HG03060 (cell line): ENCODE results near the gene SKIC3.

Experiments
- ATAC-seq: cut with Tn5 transposase; IDR thresholded peaks from one replicate; pipeline ENCODE4 v1.9.1; 2021; ENCODE audit warnings: low read depth, moderate number of reproducible peaks; ENCODE audit not compliant: unreplicated experiment

SKIC3 gene

DNA sequence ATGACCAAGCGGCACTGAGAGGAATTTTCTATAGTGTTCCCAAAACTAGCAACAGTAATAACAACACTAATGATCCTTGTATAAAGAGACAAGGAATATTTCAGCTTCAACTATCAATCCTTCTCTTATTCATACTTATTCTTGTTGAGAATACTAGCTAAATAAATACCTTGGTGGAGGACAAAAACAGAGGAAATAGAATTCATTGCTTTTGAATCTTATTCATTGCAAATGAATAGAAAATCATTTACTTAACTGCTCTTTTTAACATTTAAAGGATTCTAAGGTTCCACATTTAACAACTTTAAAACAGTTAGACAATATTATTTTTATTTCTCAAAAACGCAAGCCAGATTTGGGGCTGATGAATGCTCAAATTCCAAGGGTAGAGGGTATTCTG, 22.4 kb downstream of the SKIC3 start:
- no peak for ATAC-seq

GRCh38 chr5:95531491-95531890, 23.3 kb downstream of the SKIC3 start:
- ATAC-seq: no peak

DNA sequence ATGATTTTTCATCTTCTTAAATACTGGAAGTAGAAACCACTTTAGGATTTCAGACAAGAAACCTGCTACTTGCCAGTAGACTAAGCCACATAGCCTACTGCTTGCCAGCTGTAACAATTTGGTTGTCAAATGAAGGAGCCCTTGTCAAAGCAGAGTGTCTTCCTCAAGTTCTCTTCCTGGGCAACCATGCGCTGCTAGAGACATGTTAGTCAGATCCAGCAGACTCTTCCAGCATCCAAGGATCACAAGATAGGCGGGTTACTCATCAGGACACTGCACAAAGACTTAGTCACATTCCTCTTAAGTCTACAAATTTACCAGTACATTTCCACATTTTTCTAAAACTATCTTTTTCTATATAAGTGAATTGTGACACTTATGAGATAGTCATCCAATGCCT, 24.4 kb downstream of the SKIC3 start:
- no peak for ATAC-seq

DNA sequence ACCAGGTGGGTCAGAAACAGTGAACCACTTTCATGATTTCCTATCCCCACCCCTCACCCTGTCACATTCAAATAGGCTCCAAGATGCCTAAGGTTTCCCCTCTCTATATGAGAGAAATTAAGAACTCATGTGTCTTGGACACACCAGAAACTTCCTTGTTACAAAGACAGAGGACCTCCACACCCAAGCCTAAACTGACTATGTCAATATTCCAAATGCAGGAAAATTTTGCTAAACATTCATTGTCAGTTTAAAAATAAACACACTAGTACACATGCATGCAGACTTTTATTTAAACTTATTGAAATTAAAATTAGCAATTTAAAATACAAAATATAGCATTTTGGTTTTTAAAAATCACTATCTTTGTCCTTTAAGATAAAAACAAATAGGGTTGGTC, 26.2 kb downstream of the SKIC3 start:
- ATAC-seq: no peak

DNA sequence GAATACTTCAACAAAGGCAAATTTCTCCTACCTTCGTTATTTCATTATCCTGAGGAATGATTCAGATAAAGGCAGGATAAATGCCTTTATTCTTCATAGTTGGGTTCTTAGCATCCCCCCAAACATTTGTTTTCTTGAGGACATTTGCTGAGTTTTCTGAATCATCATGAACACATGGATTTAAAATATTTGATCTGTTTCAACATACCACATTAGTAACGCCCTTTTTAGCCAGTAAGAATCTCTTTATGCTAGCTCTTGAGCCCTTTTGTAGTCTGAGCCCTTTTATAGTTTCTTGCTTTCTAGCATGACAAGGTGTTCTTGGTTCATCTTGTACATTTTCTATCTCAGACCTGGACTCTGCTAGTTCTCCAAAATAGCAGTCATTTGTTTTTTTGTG, 27.9 kb downstream of the SKIC3 start:
- ATAC-seq: no peak

DNA sequence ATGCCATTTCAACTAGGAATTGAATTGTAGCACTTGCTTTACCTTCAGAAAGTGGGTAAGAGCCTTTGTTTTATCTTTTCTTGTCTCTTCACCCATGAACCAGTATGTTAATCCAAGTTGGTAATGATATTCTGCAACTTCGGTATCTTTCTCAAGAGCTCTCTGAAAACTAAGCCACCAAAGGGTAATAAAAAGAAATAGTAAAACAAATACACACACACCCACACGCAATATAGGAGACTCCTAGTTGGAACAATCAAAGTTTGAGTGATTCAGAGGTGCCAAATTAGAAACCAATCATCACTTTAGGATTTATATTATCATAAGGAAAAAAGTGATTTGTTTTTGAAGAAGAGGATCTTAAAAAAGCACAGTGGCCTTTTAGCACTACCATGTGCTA, 30.4 kb downstream of the SKIC3 start:
- ATAC-seq: no peak

- no peak for ATAC-seq
Measured at GRCh38 chr5:95520206-95520605, 34.6 kb downstream of the SKIC3 start.

DNA sequence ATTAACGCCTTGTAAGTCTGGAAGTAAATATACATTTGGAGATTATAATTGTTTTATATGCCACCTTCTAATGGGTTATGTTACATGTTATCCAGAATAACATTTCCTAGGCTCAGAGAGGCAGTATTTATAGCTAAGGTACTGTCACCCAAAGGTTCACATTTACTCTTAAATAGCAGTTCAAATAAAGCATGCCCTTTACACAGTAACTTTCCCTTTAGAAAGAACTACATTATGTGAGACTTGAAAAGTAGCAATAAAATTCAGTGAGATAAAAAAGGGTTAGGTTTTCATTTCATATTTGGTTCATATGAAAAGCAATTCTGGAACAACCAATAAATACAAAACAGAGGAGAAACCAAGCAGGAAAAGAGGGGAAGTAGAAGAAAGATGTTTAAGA, 35.1 kb downstream of the SKIC3 start:
- ATAC-seq: no peak

DNA sequence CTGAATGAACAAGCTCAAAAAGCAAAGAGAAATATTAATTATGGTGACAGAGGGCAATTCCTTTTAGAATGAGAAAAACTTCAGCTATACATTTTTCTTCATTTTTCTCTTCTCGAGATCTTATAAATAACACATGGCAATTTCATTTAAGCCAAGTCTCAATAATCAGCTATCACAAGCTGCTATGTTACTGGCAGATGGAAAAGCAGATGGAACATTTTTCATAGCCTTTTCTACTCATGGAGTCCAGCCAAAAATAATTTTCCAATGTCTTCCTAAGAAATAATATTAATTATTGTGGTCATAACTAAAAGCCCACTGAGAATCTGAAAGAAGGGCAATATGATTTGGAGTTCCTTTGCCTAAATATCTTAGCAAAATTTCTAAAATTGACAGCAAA, 35.6 kb downstream of the SKIC3 start:
- ATAC-seq: no peak

DNA sequence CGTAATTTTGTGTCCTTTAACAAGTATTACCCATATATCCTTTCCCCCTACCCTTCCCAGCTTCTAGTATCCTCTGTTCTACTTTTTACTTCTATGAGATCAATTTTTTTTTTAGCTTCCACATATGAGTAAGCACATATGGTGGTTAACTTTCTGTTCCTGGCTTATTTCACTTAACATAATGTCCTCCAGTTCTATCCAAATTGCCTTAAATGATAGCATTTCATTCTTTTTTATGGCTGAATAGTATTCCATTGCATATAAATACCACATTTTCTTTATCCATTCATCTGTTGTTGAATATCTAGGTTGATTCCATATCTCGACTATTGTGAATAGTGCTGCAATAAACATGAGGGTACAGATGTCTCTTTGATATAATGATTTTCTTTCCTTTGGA, 36.4 kb downstream of the SKIC3 start:
- no peak for ATAC-seq

DNA sequence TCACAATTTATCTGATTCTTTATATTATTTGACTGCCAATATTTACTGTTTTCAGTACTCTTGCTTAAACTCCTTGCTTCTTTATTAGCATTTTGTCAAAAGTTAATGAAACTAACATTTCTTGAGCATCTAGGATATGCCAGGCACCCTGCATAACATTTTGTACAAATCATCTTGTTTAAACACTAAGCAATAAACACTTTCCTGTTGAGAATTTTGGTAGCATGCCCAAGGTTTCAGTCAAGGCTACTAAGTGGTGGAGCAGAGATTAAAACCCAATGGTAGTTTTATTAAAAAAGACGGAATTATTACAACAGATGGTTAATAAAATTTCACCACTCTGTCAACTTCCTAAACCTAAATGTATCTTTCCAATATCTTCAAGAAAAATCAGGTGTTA, 43.2 kb downstream of the SKIC3 start:
- ATAC-seq: no peak

DNA sequence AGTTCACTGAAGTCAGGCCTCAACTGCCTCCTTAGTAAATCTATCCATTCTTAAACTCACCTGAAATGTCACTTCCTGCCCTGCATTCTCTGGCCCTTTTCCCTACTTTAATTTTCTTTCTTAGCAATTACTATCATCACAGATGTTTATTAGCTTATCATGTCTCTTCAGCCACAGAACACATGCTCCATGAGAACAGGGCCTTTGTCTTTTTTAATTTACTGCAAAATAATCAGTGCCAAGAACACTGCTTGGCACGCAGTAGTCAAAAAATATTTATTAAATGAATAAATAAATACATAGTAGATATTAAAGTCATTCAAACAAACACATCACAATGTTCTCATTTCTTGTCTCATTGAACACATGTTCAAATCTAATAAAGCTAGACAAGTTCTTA, 46.2 kb downstream of the SKIC3 start:
- no peak for ATAC-seq
